HG02759 (cell line): ENCODE results near the gene JHY.

Experiments
- ATAC-seq: cut with Tn5 transposase; IDR thresholded peaks from one replicate; pipeline ENCODE4 v1.9.1; 2021; ENCODE audit warnings: mild to moderate bottlenecking, moderate library complexity; ENCODE audit not compliant: unreplicated experiment

JHY gene

DNA sequence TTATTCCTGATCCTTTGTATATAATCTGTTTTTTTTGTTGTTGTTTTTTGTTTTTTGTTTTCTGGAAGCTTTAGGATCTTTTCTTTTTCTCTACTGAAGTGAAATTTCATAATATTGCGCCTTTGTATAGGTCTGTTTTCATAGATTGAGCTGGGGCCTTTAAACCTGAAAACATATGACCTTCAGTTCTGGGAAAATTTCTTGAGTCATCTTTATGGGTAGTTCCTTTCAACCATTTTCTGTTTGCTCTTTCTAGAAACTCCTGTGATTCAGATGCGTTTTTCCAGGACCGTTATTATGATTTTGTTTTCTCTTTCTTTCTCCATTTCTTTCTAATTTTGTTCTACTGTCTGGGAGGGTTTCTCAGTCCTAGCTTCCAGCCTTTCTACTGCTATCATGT is 55.4 kb downstream of the JHY start:
- ATAC-seq = no peak

DNA sequence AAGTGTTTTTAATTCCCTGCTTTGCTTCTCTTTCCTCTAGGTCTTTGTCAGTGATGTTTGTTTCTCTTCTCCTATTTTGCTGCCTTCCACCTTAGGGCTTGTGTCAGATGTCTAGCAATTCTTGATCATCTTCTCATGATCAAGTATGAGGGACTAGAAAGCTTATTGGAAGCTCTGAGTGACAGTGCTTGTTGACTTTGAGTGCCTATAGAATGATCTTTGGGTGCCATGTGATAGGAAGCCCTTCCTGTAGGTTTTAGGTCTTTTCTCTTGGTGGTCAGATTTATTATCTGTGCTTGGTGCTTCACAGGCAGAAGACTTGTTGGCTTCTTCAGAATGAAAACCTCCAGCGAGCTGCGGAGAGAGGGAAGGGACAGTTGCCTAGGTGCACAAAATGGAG is 56.0 kb downstream of the JHY start:
- no peak for ATAC-seq

DNA sequence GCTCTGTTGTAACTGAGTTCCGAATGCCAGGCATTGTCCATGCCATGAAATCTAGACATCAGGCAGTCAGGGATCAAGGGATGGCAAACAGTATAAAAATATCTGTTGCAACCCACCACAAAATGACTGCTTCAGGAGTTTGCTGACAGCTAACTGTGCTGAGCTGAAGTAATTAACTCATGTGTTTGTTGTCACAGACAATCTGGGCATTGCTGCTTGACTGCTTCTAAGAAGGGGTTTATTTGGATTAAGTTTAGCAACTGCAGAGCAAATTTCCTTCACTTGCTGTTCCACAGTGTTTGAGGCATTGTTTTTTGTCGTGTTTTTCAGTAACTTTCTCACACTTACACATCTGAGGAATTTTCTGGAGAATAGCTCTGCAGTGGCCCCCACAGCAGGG is 68.7 kb downstream of the JHY start:
- no peak for ATAC-seq

DNA sequence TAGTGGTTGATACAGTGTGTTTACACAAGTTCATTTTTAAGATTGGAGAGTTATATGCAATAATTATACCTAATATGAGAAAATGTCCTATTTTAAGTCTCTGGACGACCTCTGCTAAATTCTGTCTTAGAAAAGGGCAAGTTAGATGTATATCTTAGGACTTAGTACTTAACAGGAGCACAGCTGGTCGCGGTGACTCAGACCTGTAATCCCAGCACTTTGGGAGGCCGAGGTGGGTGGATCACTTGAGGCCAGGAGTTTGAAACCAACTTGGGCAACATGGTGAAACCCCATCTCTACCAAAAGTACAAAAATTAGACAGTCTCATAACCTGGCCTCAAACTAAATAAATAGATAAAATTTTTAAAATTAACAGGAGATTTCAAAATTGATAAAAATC is 71.9 kb downstream of the JHY start:
- ATAC-seq = no peak

DNA sequence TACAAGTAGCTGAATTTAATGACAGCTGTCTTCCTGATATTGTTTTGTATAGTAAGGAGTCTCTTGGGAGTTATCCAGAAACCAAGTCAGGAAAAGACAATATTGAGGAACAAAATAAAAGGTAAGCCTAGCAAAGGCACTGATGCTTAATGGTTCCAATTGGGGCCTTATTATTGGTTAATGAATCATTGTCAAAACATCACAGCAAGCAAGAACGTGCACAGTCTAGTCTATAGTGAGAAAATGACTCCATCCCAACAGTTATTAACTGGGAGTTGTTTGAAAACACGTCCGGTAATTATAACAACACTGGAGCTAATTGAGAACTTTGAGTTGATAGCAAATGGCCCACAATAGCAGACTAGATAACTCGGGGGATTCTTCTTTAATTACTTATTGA is 81.4 kb downstream of the JHY start:
- ATAC-seq = no peak

DNA sequence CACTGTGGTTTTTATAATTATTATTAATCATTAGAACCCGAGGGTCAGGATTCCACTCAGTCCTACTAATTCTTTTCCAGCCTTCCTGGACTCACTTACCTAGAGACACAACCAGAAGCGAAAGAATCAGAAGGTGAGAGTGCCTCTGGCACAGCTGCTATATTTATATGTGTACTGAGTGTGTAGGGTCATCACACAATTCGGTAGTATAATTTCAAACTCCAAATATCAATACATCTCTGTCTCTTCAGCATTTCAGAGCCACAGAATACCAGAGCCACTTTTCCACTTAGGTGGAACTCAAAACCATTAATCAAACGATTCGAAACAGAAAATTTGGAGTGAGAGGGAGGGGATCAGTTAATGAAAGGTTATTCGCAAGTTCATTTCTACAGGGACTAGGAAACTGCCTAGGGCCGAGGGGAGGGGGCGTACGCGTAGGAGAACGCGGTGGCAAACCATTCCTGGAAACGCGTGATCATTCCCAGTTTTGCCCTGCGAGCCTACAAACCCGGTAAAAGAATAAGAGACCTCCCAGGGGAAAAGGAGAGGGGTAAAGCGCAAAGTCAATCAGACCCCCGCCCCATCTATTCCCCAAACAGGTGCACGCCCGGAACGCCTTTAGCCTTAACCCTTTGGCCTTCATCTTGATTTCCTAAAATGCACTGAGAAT is 93.6 kb downstream of the JHY start:
- no peak for ATAC-seq

DNA sequence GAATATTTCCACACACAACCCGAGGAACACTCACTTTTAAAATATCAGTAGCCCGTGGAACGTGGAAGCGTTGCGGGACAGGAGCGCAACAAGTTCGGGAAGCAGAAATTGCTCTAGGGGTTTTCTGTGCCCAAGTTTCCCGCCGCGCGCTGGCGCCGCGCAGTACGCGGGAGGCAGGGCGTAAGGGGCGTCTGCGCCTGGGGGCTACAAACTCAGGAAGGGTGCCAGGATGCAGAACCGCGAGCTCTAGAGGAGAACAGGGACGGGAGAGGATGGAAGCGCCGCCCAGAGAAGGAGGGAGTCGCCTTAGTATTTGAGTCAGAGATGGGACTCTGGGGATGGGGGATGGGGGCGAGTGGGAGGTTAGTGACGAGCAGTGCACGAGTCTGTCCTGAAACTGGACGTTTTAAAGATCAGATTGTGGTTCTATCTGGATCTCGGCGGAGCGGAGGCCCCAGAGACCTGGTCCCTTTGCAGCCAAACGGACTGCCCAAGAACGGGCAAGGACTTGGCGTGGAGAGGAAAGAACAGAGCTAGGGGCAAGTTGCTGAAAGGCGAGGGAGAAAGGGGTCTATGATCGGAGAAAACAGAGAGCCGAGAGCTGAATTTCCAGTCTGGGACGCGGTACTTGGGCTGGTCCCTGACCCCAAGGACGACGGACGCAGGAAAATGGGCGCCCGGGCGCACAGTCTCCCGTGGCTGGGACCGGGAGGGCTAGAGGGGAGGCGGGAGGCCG is 94.3 kb downstream of the JHY start:
- ATAC-seq = no peak

DNA sequence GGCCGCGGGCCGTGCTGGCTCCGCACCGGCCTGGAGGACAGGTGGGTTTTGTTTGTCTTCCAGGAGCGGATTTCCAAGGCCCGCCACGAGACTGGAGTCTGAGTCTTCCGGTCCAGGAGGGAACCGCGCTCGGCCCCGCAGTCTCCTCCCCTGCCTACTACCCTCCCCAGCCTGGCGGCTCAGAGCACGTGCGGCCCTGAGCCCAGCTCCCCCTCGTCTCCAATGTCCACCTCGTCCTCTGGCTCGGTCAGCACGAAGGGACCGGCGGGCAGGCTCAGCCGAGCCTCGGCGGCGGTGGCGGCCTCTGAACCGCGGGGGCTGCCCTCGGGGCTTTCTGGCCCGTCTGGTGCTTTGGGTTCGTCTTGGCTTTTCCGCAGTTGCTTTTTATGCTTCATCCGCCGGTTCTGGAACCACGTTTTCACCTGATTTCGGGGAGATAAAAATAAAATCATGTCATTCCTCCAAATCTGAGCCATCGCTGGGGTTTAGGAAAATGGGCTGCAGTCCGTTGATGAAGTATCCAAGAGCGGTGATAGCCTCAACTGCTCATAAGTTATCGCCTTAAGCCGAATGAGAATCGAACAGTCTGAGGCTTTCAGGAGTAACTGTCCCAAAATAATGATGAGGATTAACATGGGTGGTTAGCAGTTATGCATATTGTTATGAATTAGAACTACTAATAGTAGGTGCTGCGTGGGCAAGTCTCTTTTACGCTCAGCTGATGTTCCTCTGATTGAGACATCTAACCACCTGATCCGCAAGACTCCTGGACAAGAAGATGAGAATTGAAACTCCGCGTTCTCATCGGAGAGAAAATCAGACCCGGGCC is 95.1 kb downstream of the JHY start:
- ATAC-seq = no peak

DNA sequence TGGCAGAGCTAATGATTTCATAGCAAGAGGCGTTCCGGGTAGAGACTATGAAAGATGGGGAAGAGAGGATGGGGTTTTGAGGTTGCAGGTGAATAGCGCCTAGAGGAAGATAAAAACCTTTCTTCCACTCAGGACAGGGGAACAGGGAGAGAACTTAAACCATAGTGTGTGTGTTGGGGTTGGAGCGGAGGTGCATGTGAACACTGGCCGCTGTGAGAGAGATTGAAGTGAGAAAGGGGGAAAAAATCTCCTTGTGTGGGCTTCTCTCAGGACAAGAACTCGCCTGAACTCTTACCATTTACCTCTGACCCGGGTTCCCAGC is 95.7 kb downstream of the JHY start:
- ATAC-seq = no peak

DNA sequence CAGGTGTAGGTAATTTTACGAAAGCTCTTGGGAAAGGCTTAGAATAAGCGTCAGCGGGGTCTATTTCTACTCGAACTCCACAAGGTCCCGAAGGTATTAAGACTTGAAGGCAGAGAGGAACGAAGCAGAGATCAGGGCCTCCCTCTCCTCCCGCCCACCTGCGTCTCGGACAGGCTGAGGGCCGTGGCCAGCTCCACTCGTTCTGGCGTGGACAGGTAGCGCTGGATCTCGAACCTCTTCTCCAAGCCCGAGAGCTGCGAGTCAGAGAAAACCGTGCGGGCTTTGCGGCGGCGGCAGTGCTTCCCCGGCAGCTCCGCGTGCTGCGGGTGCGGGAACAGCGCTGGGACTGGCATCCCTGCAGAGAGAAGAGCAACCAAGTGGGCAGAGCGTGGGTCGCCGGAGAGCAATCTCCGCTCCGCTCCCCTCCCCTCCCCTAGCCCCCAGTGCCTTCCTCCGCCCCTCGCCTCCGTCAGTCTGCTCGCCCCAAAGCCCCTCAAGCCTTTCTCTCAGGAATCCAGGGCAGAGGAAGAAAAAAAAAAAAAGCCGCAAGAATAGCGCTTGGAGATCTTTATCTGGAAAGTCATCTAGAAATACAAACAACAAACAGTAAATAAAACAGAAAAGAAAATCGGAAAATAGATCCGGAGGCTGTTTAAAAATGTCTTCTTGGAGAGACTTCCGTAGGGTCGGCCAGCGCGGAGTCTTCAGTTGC is 96.7 kb downstream of the JHY start:
- no peak for ATAC-seq

DNA sequence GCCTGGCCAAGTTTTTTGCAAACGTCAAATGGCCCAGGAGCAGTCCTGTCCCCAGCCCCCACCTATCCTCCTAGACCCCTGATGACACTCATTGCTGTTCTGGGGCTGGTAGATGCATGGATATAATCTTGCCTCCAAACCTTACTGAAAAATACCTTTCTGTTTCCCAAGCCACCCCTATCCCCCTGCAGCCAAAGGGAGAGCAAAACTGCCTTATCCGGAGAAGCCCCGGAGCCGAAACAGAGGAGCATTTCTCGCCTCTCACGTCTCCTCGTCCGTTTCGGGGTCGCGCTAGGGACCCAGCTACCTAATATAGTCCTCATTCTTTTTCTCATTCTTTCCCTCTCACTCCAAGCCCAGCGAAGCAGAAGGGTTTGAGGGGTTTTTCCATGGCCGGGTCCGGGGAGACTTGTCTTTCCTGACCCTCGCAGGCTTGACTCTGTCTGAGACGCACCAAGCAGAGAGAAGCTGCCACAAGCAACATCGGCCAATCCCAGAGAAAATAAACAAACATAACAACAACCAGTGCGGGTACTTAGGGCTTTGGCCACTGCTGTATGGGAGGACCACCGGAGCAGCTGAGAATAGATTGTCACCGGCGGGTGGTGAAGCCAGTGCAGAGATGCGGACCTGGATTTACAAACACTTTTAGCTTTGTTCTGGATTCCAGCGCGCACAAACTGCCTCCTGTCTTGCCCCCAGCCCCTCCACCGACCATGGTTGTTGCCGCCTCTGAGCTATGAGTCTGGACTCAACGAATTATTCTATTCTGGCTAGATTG is 97.4 kb downstream of the JHY start:
- no peak for ATAC-seq

DNA sequence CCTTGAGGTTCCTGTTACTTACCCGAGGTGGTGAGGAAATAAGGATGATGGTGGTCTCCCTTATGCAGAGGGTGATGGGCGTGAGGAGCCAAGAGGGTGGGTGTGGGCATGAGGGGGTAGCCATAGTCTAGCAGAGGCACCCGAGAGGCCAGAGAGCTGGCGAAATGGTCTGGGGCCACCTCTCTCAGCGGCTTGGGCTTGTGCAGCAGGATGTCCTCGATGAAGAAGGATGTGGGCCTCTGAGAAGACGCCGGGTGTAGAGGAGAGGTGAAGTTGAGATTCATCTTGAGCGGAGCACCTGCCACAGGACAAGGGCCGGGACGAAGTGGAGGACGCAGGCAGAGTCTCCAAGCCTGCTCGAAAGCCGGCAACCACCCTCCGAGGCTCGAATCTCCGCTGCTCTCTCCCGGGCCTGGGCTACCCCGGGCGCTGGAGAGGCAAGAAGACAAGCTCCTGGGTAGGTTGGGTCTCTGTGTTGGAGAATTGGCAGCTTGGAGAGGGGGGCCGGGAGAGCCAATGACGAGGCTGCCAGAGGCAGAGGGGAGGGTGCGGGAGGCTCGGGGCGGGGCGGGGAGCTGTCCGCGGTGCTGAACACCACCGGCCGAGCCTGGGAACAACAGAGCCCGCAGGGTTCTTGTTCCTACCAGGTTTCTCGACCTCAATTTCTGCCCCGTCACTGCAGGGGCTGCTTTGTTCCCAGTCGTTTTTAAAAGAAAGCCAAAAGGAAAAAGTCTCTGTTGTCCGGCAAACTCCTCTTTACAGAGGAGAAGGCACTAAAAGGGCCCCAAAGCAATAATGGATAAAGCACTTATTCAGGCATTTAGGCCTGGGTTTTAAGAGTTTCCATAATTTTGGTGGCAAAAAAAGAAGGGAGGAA is 99.1 kb downstream of the JHY start, which contains the start of gene BSX:
TSS of gene BSX (minus strand) at position 447 of the 877 bp plus-strand sequence. CDS start at position 284, 163 bp downstream.
- no peak for ATAC-seq

DNA sequence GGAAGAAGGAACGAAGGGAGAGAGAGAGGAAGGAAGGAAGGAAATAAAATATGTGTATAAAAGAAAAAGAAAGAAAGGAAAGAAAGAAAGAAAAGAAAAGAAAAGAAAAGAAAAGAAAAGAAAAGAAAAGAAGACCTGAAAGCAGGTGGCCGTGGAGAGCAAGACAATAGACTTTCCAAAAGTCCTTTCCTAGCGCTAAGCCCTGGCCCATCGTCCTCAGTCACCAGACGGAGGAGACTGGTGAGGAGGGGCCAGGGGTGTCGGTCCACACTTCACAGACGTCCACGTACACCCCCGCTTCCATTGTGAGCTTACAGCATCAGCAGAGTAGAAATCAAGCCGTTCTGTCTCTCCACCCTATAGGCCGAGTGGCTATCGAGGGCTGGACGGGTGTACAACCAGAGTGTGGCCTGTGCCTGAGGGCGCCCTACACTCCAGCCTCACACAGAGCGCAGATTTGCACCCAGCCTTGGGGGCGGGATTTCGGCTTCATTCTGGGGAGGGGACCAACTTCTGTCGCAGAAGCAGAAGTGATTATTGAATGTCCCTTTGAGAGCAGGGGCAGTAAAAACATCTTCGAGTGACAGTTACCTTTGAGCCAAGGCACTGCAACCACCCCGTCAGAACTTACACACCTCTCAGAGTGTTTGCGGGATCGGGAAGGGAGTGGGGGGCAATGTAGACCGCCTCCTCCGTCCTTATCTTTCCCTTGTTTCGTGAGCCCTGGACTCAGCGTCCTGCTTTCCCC is 101.1 kb downstream of the JHY start:
- ATAC-seq = no peak

DNA sequence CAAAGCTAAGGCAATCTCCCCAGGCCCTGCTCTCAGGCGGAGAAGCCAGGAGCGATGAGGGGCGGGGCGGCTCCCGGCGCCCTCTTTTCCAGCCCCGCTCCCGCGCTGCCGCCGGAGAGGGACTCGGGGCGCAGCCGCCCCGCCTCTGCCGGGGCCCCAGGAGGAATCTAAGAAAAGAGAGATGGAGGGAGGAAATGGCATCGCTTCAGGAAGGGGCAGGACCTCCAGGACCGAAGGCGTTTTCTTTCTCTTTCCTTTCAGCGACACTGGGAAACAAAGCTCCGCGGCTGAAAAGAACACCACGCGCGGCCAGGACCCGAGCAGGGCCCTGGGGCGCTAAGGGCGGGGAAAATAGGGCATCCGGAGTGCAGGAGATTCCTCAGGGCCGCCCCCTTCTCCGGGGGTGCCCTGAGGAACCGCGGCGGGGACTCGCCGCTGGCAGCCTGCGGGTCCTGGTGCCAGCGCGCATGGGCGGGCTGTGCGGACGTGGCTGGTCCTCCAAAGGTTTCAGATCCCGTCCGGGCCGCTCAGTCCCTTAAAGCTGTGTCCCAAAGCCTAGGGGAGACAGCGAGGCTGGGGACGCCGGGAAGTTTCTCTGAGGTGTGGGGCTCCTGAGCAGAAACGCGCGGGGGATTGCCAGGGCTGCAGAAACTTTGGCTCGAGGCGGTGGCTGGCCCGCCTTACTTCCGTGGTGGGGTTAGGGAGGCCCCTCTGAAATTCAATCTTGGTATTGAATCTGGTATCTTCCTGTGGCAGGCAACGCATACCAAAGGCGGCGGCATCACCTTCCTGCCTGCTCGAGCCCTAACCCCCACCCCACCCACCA is 101.8 kb downstream of the JHY start:
- no peak for ATAC-seq

DNA sequence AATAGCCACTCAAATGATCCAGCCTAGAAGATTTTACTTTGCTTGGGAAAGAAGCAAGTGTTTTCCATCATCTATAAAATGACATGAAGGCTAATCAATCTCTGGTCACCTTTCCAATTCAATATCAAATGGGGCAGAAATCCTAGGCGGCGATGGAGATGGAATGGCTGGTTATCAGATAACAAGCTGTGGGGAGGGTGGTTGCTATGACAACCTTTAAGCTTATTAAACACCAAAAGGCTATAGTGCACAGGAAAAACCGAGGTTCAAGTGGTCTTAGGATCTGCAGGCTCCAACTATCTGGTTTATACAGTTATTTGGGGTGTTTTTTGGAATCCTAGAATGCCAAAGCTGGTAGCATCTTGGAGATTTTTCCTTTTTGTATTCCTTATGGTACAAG is 113.0 kb downstream of the JHY start:
- ATAC-seq = no peak

DNA sequence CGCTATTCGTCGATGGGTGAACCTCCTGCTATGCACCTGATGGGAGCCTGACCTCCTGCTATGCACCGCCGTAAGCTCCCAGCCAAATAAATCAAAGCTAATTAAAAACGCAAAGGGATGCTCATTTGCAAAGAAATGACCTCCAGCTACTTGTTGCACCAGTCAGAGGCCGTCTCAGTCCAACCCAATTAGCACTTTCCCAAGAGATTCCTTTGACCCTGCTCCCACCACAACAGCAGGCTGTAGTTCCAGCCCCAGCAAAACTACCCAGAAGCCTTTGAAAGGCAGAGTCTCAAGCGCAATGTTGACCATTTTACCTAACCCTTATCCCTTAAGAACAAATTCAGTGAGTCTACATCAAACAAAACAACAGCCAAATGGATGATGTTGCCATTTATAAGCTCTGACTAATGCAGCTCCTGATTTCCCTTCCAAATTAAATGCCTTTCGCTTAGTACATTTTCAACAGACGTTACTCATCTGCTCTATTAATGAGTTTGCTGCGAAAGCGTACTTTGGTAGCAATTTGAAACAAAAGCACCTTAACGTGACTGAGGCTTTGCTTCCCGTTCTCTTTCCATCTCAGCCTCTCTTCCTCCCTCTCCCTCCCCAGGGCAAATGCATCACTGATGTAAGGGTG is 116.3 kb downstream of the JHY start:
- no peak for ATAC-seq

DNA sequence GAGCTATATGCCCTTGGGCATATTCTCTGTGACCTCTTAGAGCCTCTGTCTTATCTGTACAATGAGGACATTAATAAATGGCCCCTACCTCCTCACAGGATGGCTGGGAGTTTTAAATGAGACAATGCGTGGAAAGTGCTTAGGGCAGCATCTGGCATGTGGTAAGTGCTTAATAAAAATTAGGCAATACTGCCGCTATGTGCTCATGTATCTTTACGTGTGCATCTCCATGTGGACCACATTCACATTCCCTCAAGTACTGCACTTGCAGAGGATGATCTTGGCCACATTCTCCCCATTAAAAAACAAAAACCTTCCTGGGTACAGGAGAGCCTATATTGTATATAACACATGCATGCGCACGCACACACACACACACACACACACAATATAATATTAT is 118.2 kb downstream of the JHY start:
- no peak for ATAC-seq
